ENCODE results near the gene STAMBPL1.

DNA sequence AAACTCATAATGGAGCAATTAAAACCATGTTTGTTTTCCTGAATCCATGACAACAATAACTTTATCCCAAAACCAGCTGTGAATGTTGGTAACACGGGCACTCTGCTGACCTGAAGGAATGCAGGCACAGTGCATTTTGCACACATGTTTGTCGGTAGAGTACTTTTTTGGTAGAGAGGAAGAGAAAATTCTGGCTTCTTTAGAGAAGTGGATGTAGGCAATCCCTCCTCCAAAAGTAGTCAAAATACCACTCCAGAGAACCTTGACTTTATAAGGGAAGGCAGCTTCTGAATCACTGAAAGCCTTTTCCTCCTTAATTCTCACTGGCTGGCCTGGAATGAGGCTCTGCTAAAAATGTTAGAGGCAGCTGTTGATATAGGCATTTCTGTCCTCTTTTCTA, 88.3 kb downstream of the STAMBPL1 start:
- TF ChIP-seq POLR2AphosphoS5 (IDR thresholded peaks at IDR 0.05) (no peak), POLR2A (IDR thresholded peaks at IDR 0.05) (no peak)
- TF ChIP-seq, protein P1, sequence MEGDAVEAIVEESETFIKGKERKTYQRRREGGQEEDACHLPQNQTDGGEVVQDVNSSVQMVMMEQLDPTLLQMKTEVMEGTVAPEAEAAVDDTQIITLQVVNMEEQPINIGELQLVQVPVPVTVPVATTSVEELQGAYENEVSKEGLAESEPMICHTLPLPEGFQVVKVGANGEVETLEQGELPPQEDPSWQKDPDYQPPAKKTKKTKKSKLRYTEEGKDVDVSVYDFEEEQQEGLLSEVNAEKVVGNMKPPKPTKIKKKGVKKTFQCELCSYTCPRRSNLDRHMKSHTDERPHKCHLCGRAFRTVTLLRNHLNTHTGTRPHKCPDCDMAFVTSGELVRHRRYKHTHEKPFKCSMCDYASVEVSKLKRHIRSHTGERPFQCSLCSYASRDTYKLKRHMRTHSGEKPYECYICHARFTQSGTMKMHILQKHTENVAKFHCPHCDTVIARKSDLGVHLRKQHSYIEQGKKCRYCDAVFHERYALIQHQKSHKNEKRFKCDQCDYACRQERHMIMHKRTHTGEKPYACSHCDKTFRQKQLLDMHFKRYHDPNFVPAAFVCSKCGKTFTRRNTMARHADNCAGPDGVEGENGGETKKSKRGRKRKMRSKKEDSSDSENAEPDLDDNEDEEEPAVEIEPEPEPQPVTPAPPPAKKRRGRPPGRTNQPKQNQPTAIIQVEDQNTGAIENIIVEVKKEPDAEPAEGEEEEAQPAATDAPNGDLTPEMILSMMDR (IDR thresholded peaks at IDR 0.05 in 8 of 11, conservative IDR thresholded peaks at IDR 0.05 in 3 of 11): no peak
